T47D (cell line): ENCODE data around the gene PTPN6.

Source experiments
- DNase-seq, 2 experiments: peaks; one replicate each; pipeline versions ENCODE4 v3.0.0 to v3.0.0-alpha.2; 2011 to 2012; ENCODE audit warnings: low read depth in 1 of 2, low spot score in 1 of 2
- JUND ChIP-seq: IDR thresholded peaks from 2 replicates; pipeline ENCODE4 v1.6.1; 2012; ENCODE audit warnings: low read depth
- in situ Hi-C: cut with HindIII; loops from 2 replicates; pipeline ENCODE4 v1.10.0; 2016; ENCODE audit warnings: low sequenced_read_pairs, low pct_unique_long_range_greater_than_20kb

Gene PTPN6

DNA sequence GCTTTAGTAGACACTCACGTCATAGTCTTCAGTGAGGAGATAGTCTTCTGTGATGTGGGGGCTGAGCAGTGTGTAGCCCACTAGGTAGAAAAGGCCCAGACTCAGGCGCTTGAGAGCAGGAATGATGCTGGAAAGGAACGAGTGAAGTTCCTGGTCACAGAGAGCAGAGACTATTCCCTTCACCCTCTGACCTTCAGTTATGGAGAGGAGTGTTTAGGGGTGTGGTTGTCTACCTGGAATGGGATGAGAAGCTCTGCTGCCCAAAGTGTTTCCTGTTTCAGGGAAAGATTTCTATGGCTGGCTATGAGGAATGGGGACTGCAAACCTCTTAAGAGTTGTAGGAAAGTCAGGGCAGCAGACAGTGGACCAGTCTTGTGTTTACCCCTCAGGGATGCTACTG, 28.3 kb downstream of the PTPN6 start:
- no peak for TF ChIP-seq JUND
- in situ Hi-C loops = no loop called here
- DNase-seq = no peak

GRCh38 chr12:6980075-6980474, 28.9 kb downstream of the PTPN6 start:
- no peak for TF ChIP-seq JUND
- no peak for DNase-seq
- in situ Hi-C loops = no loop called here

- no peak for DNase-seq
- TF ChIP-seq JUND = no peak
- in situ Hi-C loops = no loop called here
Measured at GRCh38 chr12:6980740-6981139, 29.6 kb downstream of the PTPN6 start.

GRCh38 chr12:6981152-6982052, 30.2 kb downstream of the PTPN6 start:
- no peak for TF ChIP-seq JUND
- in situ Hi-C loops = no loop called here
- DNase-seq = no peak

DNA sequence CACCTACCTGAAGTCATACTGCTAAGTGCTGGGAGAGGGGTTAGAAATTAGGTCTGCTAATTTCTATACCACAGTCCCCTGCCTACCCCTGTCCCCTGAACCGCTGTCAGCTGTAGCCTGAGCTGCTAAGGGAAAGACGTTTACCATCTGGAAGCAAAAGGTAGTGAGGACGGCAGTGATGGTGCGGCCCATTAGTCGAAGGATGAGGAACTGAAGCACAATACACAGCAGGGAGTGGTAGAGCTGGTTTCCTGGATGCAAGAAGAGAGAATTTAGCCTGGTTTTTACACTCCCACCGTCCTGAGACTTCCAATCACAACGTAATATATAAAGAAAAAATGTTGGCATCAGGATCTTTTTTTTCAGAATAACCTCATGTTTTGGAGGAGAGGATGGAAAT, 31.4 kb downstream of the PTPN6 start:
- TF ChIP-seq JUND = no peak
- in situ Hi-C loops = no loop called here

DNA sequence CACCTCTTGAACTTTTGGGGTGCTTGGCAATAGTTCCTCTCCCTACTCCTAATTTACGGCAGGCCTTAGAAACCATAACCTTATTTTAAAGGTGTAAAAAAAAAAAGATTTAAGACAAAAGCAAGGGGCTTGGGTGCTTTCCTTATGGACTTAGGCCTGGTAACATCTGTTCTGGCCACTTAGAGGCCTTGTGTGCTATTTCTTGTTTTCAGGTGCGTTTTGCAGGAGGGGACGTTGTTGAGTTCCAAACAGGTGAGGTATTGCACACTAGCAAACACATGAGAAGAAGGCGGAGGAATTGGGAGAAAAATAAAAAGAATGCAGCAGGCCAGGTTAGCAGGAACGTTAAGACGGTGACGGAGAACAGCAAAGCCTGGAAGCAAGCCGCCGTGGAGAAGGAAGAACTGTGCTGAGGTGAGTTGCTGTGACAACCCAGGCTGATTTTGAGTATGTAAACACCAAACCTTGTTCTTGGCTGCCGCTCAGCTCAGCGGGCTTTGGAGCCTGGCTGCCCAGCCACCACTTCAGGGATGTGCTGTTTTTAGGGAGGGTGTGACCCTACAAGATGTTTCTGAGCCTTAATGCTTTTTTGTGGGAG, 36.9 kb downstream of the PTPN6 start:
- TF ChIP-seq JUND = no peak
- in situ Hi-C loops = no loop called here
- no peak for DNase-seq

More for the DNA sequence above, 31.4 kb downstream of the PTPN6 start:
- DNase-seq = no peak

- in situ Hi-C loops = no loop called here
- DNase-seq = no peak
- no peak for TF ChIP-seq JUND
Measured at GRCh38 chr12:6996040-6996441, 44.9 kb downstream of the PTPN6 start.

DNA sequence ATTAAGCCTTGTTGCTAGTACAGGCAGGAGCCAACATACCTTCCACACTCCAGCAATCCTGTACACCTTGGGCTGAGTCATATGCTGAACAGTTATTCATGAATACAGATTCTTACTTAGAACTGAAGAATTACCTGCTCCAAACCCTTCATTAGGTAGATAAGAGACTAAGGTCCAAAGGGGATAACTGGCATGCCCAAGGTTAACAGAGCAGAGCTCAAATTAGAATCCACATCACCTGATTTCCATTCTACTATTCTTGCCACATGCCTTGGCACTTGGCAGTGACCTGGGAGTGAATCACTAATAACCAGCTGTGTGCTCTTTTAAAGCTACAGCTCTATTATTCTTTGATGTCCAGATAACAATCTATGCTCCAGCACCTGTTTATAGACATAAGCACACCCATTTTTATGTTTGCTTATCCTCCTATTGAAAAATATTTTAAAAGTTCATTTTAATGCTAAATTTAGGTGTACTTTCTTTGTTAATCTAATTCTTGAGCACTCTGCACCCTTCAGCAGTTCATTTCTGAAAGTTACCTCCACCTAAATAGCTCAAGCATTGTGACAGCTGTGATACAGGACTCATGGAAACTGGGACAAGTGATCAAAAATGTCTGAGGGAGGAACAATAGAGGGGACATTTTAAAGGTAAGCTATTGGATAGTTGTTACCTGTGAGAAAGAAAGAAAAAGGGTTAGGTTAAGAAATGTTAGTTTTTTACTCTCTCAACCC, 47.7 kb downstream of the PTPN6 start:
- DNase-seq = no peak
- no peak for TF ChIP-seq JUND
- in situ Hi-C loops = no loop called here

DNA sequence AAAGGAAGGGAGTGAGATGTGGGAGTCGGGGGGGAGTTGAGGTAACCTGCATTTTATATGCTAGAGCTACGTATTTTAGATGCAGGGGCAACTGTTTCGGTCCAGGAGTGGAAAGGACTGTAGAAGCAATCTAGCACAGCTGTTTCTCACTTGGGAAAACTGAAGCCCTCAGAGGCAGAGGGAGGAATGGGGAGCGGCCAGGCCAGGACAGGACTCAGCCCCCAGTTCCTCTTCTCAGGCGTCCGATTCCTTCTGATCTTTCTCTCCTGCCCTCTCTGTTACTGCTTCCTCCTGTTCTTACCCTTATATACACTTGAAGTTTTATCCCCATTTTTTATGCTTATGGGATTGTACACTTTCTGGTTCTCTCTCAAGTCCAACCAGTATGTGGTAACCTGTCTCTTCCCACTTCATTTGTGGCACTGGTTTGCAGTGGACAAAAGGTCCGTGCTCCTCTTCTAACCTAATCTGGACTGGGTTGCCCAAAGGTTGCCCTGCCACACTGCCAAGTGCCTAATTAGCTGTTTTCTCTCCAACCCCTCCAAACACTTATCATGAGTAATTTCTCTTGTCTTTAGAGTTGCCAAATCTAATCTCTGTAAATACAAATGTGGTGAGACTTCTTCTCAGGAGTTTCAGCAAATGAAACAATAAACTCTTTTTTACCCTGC, 50.9 kb downstream of the PTPN6 start:
- in situ Hi-C loops = no loop called here
- DNase-seq = no peak
- TF ChIP-seq JUND = no peak

- DNase-seq = no peak
- TF ChIP-seq JUND = no peak
- in situ Hi-C loops = no loop called here
Measured at GRCh38 chr12:7004287-7004803, 53.2 kb downstream of the PTPN6 start.

- in situ Hi-C loops = no loop called here
- no peak for TF ChIP-seq JUND
- DNase-seq = no peak
Measured at GRCh38 chr12:7004840-7005239, 53.7 kb downstream of the PTPN6 start.

GRCh38 chr12:7005311-7005710, 54.2 kb downstream of the PTPN6 start:
- in situ Hi-C loops = no loop called here
- no peak for TF ChIP-seq JUND
- no peak for DNase-seq
